Measurements from ENCODE around the gene CDYL2. TPM values are rescaled to one million over a fixed set of nuclear protein-coding genes. Genes with fewer than 3 reads are reported as not detected.

The CDYL2 gene
- total RNA-seq, 4 donors from 2014 or later: 0.80 to 3.5 (median 2.3) TPM

- no peak for TF ChIP-seq POLR2AphosphoS5 (IDR thresholded peaks at IDR 0.05)
- TF ChIP-seq POLR2A (IDR thresholded peaks at IDR 0.05): no peak
- H3K27ac ChIP-seq: no peak overlapping the region
- H3K9me3 ChIP-seq: no peaks in the 10 kb centered on the region
- no peak for DNase-seq
- H3K27me3 ChIP-seq: no peaks in the 10 kb centered on the region
- no peaks in the 10 kb centered on the region for H3K36me3 ChIP-seq
- in situ Hi-C loops (cut with MboI; ENCODE audit: low pct_ligation_motif_present in 1 of 4, low pct_unique_long_range_greater_than_20kb in 1 of 4, low sequenced_read_pairs in 3 of 4) (no loop called here), intact Hi-C loops (cut with DNase I; ENCODE audit: low total_unique reads) (no loop called here)
- no peak overlapping the region for H3K4me3 ChIP-seq
- H3K4me1 ChIP-seq: no peaks in the 10 kb centered on the region
- WGBS, 2 donors (ENCODE audit: low coverage in 1 of 2): 86 to 93% methylated on average over 1 of the region's 1 CpG
Observed at GRCh38 chr16:80831039-80831438, 26.6 kb upstream of the CDYL2 start.

- in situ Hi-C loops (cut with MboI; ENCODE audit: low pct_ligation_motif_present in 1 of 4, low pct_unique_long_range_greater_than_20kb in 1 of 4, low sequenced_read_pairs in 3 of 4) (no loop called here), intact Hi-C loops (cut with DNase I; ENCODE audit: low total_unique reads) (no loop called here)
- TF ChIP-seq POLR2AphosphoS5 (IDR thresholded peaks at IDR 0.05): no peak
- TF ChIP-seq POLR2A (IDR thresholded peaks at IDR 0.05): no peak
- no peak for TF ChIP-seq CTCF (IDR thresholded peaks at IDR 0.05)
- TF ChIP-seq EP300 (IDR thresholded peaks at IDR 0.05; ENCODE audit: low read depth): no peak
Observed at GRCh38 chr16:80828495-80828894, 24.1 kb upstream of the CDYL2 start.

DNA sequence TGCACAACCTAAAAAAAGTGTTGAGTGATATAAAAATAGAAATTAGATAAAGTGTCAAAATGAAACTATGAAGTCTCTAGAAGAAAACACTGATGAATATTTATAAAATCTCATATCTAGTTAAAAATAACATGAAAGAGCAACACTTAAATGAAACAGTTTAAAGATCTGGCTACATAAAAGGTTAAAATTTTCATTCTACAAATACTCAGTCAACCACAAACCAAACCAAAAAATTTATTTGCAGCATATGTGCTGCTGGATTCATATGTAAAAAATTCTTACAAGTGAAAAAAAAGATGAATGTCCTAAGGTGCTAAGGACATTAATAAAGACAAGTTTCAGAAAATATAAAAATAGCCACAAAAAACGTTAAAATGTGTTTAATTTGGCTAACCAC lies 22.6 kb upstream of the CDYL2 start:
- in situ Hi-C loops (cut with MboI; ENCODE audit: low pct_ligation_motif_present in 1 of 4, low pct_unique_long_range_greater_than_20kb in 1 of 4, low sequenced_read_pairs in 3 of 4) (no loop called here), intact Hi-C loops (cut with DNase I; ENCODE audit: low total_unique reads) (no loop called here)
- Histone ChIP-seq H3K27ac (no peak overlapping the region), H3K4me1 (no peaks in the 10 kb centered on the region), H3K4me3 (no peak overlapping the region), H3K36me3 (no peaks in the 10 kb centered on the region), H3K9me3 (no peaks in the 10 kb centered on the region), H3K27me3 (no peaks in the 10 kb centered on the region)
- no peak for TF ChIP-seq CTCF (IDR thresholded peaks at IDR 0.05)
- TF ChIP-seq POLR2A (IDR thresholded peaks at IDR 0.05): no peak
- no peak for TF ChIP-seq EP300 (IDR thresholded peaks at IDR 0.05; ENCODE audit: low read depth)
- TF ChIP-seq POLR2AphosphoS5 (IDR thresholded peaks at IDR 0.05): no peak
- 19 to 20% methylated on average over 1 of the region's 1 CpG for WGBS, 2 donors (ENCODE audit: low coverage in 1 of 2)
- DNase-seq: no peak

More at GRCh38 chr16:80828495-80828894, 24.1 kb upstream of the CDYL2 start:
- WGBS, 2 donors (ENCODE audit: low coverage in 1 of 2): 13 to 63% methylated on average over 1 to 4 of the region's 4 CpGs
- no peaks in the 10 kb centered on the region for H3K36me3 ChIP-seq
- no peak overlapping the region for H3K4me3 ChIP-seq
- no peak for DNase-seq
- H3K4me1 ChIP-seq: no peaks in the 10 kb centered on the region
- no peaks in the 10 kb centered on the region for H3K9me3 ChIP-seq
- H3K27me3 ChIP-seq: no peaks in the 10 kb centered on the region
- no peak overlapping the region for H3K27ac ChIP-seq

- in situ Hi-C loops (cut with MboI; ENCODE audit: low pct_ligation_motif_present in 1 of 4, low pct_unique_long_range_greater_than_20kb in 1 of 4, low sequenced_read_pairs in 3 of 4) (no loop called here), intact Hi-C loops (cut with DNase I; ENCODE audit: low total_unique reads) (no loop called here)
- H3K36me3 ChIP-seq: no peaks in the 10 kb centered on the region
- DNase-seq: no peak
- 96 to 100% methylated on average over 1 of the region's 1 CpG for WGBS, 2 donors (ENCODE audit: low coverage in 1 of 2)
- no peak overlapping the region for H3K4me3 ChIP-seq
- TF ChIP-seq POLR2A (IDR thresholded peaks at IDR 0.05) (no peak), POLR2AphosphoS5 (IDR thresholded peaks at IDR 0.05) (no peak), CTCF (IDR thresholded peaks at IDR 0.05) (no peak), EP300 (IDR thresholded peaks at IDR 0.05; ENCODE audit: low read depth) (no peak)
- no peaks in the 10 kb centered on the region for H3K4me1 ChIP-seq
- H3K9me3 ChIP-seq: no peaks in the 10 kb centered on the region
- no peaks in the 10 kb centered on the region for H3K27me3 ChIP-seq
- H3K27ac ChIP-seq: no peak overlapping the region
Observed at GRCh38 chr16:80825365-80825758, 21.0 kb upstream of the CDYL2 start.
